SU-DHL-6 (cell line): Measurements from ENCODE around the gene PHACTR2.

Source experiments
- CTCF ChIP-seq: fragments of 200-600 bp; sonication (generic); IDR thresholded peaks from one replicate; pipeline ENCODE4 v1.5.1; 2017; ENCODE audit warnings: antibody characterized with exemption, mild to moderate bottlenecking, low read length, moderate library complexity; ENCODE audit not compliant: insufficient read depth, poor library complexity, severe bottlenecking
- EZH2phosphoT487 ChIP-seq: fragments of 200-600 bp; sonication (generic), shearing (Covaris generic); conservative IDR thresholded peaks from 2 replicates; pipeline ENCODE4 v1.6.1; 2018; ENCODE audit warnings: mild to moderate bottlenecking, antibody characterized with exemption, low read length, moderate library complexity, mixed read lengths

GRCh38 chr6:143762126-143762525 lies 84.4 kb downstream of the PHACTR2 start:
- TF ChIP-seq CTCF, result no peak
- TF ChIP-seq EZH2phosphoT487, result no peak
